Stimulated activated CD4-positive, alpha-beta T cell treated with anti-CD3 and anti-CD28 coated beads, TNF-alpha, amount 100 ng/mL, for 1 hour (primary cell): ENCODE data around the gene RIOK3.
A peak's percentile ranks its signal among the peaks of the same experiment; 100 is the strongest.
"Not testable (repeated sequence)": the region's sequence is repeated elsewhere in the genome, so short reads cannot be mapped to it uniquely, and the experiment has no call there.

Source experiments
- DNase-seq, 3 donors: peaks; one replicate each; pipeline ENCODE4 v3.0.0-alpha.2; 2020; ENCODE audit warnings: low read depth in 3 of 3, low spot score in 1 of 3

The RIOK3 gene

DNA sequence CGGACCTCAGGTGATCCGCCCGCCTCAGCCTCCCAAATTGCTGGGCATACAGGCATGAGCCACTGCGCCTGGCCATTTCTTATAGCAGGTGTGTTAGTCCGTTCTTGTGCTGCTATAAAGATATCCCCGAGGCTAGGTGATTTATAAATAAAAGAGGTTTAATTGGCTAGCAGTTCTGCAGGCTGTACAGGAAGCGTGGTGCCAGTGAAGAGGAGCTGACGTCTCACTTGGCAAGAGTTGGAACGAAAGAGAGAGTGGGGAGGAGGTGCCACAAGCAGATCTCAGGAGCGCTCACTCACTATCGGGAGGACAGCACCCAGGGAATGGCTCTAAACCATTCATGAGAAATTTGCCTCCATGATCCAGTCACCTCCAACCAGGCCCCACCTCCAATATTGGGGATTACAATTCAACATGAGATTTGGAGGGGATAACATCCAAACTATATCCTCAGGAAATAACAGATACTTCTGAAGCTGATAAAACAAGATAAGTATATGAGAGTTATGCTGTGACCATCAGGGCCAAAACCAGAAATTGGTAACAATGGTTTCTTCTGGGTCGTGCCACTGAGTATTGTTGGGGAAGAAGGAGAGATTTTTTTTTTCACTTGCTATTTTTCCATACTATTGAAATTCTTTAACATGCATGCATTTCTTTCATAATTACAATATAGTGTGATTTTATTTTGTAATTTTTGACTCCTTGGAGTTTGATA lies 42.8 kb downstream of the RIOK3 start:
- no peak for DNase-seq

DNA sequence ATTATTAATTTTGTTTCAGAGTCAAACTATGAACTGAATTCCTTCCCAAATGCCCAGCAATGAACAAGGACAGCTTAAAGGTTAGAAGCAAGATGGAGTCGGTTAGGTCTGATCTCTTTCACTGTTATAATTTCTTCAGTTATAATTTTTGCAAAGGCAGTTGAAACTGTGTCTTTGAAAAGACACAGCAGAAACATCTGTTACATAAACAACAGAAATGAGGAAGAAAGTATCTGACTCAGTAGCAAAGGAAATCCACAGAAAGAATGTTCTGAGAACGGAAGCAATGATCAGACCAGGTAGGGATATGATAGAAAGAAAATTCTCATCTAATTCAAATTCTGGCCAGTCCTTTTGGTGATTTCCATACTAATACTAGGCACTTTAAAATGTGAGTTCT lies 45.0 kb downstream of the RIOK3 start:
- DNase-seq, result no peak

DNA sequence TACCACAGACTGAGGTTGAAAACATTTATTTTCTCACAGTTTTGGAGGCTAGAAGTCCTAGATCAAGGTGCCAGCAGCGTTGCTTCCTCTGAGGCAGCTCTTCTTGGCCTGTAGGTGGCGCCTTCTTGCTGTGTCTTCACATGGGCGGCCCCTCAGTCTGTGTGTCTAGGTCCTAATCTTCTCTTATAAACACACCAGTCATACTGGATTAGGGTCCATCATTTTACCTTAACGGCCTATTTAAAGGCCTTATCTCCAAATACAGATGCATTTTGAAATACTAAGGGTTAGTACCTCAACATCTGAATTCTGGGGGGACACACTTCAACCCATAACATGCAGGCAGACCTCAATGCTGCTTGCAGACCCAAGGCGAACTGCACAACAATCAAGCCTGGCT lies 45.8 kb downstream of the RIOK3 start:
- peak in 2 of 3 donors; percentile 32 to 56 for DNase-seq

DNA sequence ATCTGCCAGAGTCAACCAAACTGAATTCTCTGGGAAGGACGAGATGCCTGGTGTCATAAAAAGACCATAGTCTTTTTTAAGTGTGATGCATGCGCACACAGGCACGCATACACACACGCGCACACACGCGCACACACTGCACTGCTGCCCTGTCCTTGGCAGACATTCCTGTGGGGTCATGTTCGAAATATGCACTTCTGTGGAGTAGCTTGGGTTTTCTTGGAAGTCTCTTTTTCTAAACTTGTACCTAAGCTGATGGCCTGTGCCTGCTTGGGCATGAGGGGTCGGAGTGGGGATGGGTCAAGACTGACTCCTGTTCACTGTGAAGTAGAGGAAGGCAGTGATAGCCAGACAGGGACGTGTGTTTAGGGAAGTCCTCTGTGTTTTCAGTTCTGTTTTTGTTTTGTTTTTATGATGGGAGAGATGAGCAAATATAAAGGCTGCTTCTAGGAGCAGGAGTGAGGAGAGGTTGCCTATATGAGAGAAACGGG lies 46.2 kb downstream of the RIOK3 start:
- DNase-seq, result no peak

DNA sequence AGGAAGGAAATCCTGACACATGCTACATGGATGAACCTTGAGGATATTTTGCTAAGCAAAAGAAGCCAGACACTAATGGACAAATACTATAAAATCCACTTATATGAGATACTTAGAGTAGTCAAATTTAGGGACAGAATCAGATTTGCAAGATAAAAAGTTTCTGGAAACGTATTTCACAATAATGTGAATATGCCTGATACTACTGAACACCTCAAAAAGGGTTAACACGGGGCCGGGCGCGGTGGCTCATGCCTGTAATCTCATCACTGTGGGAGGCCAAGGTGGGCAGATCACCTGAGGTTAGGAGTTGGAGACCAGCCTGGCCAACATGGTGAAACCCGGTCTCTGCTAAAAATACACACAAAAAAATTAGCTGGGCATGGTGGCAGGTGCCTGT lies 48.5 kb downstream of the RIOK3 start:
- no peak for DNase-seq

DNA sequence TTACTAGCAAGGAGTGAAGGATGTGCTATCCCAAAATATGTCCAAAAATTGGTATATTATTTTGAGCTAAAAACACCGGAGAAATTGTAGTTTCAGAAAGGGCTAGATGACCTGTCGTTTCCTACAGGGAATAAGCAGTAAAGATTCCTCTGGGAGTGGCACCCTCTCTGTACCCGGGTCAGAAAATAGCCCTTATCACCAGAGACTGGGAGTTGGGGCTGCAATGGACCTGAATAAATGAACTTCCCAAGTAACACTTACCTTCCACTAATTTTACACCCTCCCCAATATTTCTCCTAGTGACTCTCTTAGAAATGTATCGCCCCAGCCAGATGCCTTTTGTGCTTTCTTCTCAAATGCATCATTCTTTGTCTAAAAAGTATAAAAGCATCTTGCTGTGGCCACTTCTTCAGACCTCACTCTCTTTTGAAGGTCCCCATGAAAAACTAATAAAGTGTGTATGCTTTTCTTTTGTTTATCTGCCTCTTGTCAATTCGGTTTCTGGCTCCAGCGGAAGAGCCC lies 49.5 kb downstream of the RIOK3 start:
- no peak for DNase-seq

DNA sequence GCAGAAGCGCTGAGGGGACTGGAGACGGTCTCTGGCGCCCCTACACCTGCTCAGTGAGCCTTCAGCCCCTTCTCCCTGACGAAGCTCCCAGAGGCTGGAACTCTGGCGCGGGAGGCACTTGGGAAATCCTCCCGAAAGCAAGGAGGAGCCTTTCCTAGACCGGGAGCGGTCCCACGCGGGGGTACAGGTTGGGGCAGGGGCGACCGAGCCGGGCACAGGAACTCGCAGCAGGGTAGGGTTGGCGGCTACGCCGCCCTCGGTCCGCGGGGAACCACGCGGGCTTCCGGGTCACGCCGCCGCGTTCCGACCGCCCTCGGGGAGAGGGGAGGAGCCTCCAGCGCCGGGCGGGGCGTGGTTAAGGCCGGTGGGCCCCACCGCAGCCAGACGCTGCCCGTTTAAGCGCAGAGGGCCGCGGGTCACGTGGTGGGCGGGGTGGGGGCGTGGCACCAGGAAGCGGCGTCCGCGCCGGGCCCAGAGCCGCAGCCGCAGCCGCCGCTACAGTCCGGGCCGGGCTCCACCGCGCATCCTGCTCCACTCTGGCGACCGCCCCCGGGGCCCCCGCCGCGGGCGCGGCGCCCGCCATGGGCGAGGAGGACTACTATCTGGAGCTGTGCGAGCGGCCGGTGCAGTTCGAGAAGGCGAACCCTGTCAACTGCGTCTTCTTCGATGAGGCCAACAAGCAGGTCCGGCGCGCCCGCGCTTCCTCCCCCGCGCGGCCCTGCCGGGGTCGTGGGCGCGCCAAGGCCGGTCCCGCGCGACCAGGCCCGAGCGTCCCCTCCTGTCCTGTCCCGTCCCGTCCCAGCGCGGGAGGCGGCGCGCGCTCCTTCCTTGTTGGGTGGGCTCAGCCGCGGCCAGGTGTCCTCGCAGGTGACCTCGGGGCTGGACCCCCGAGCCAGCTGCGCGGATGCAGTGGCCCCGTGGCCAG lies 50.2 kb downstream of the RIOK3 start, which contains the start of gene RMC1:
Gene RMC1, plus strand, starts transcription at position 474 of the 925 bp plus-strand sequence. Its CDS starts 108 bp downstream, at position 582.
- peak; percentile 93 to 99 (median 97) for DNase-seq

DNA sequence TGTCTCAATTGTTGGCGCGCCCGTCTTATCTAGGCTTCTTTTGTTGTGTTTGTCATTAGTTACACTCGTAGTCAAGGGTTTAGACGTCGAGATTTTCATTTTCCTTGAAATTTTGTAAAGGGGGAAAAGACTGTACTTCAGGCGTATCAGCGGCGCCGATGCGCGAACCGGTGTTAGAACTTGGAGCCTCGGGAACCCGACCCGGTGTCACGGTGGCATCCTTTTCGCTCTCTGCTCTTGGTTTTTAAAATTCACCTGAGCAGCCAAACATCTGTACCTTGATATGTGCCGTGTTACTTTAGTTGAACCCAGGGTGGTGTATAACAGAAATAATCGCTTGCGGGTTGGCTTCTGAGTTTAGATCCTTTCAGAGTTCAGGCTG lies 50.9 kb downstream of the RIOK3 start:
- no peak for DNase-seq

DNA sequence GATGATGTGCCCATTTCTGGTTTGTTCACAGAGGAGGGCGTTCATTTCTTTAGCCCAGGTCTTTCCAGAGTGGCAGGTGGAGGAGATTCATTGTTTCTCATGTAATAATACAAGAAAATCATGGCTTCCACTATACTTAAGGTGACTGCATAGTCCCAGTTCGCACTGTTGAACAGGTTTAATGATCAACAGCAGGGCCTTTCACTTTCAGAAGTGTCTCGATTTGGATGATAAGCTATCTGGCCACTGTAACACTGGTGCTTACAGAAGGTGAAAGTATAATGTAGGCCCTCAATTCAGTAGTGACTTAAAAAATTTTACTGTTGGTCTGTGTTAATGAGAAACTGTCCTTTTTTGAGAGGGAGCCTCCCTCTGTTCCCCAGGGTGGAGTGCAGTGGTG lies 51.6 kb downstream of the RIOK3 start:
- no peak for DNase-seq

DNA sequence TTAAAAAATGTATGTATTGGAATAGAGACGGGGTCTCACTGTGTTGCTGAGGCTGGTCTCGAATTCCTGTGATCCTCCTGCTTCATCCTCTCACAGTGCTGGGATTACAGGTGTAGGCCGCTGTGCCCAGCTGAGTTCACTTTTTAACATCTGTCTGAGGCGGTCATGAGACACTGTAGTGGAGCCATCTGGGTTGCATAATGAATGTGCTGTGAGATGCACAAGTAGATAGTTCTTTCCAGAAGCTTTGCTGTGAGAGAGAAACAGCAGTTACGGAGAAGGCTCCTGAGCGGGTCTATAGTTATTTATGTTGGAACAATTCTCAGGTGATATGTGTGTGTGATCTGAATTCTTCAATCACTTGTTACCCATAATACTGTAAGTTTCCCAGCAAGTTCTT lies 53.3 kb downstream of the RIOK3 start:
- no peak for DNase-seq

DNA sequence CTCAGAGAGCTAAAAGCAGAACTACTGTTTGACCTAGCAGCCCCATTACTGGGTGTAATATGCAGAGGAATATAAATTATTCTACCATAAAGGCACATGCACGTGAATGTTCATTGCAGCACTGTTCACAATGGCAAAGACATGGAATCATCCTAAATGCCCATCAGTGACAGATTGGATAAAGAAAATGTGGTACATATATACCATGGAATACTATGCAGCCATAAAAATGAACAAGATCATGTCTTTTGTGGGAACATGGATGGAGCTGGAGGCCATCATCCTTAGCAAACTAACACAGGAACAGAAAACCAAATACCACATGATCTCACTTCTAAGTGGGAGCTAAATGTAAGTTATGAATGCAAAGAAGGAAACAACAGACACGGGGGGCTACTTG lies 57.8 kb downstream of the RIOK3 start:
- not testable (repeated sequence) for DNase-seq

DNA sequence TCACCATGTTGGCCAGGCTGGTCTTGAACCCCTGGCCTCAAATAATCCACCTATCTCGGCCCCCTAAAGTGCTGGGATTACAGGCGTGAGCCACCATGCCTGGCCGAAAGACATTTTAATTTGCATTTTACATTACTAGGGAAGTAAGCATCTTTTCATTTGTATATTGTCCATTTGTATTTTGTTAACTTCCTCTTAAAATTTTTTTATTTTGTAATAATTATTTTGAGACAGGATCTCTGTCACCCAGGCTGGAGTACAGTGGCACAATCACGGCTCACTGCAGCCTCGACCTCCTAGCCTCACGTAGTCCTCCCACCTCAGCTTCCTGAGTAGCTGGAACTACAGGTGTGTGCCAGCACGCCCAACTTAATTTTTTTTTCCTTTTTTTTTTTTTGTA lies 59.1 kb downstream of the RIOK3 start:
- not testable (repeated sequence) for DNase-seq

DNA sequence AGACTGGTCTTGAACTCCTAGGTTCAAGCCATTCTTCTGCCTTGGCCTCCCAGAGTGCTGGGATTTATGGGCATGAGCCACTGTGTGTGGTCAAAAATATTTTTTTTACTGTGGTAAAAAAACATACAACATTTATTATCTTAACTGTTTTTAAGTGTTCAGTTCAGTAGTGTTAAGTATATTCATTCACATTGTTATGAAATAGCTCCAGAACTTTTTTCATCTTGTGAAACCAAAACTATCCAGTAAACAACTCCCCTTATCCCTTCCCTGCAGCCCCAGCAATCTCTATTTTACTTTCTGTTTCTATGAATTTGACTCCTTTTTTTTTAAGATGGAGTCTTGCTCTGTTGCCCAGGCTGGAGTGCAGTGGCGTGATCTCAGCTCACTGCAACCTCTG lies 59.6 kb downstream of the RIOK3 start:
- DNase-seq, result no peak

DNA sequence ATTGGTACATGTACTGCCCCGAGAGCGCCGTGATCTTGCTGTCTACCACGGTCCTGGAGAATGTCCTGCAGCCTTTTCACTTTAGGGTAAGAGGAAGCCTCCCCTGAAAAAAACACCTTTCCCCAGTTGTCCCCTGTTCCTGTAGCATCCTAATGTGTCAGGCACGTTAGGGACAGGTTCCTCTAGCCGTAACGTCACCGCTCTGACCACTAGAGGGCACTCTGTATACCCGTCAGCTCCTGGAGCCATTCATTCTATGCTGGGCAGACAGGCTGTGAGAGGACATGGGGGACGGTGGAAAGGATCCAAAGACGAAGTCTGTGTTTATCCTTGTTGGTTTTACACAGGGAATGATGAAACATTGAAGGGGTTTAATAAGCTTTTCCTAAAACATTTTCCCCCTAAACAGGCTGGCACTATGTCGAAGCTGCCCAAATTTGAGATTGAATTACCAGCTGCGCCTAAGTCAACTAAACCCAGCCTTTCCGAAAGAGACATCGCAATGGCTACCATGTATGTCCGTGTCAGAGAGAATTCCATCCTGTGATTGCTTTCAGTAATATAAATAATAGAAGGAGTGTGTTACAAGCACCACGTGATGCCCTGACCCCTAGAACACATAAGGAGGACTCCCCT lies 62.9 kb downstream of the RIOK3 start:
- peak; percentile 40 to 53 (median 49) for DNase-seq

DNA sequence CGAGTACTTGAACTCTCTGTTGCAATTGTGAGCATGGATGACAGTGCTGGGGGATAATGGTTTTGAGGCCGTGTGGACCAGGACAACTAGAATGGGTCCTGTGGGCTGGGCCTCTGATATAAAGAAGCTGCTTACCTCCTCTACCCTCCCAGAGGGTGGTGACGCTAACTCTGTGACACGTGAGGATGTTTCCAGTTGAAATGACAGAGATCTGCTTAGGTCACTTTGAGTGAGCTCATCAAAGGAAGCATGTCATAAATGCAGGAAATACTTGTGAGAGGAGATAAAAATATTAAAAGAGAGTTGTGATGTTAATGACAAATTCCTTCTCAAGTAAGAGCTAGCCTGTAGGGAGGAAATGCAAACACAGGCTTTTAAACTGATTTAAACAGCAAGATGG lies 66.6 kb downstream of the RIOK3 start:
- DNase-seq, result no peak

DNA sequence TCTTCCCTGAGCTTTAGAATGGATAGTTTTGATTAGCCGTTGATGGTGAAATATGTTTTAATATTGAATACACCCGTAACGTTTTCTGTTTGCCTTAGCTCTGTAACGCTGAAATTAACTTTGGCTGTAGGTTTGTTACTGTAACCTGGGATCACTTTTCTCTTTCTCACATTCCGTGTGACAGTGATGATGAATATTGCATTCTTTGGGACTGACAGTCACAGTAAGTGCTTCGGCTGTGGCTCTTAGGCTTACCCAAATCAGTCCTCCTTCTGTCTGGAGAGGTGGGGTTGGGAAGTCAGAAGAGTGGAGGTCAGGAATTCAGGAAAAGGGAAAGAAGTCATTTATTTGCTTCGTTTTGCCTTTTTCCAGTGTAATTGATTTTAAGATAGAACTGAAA lies 68.2 kb downstream of the RIOK3 start:
- no peak for DNase-seq

DNA sequence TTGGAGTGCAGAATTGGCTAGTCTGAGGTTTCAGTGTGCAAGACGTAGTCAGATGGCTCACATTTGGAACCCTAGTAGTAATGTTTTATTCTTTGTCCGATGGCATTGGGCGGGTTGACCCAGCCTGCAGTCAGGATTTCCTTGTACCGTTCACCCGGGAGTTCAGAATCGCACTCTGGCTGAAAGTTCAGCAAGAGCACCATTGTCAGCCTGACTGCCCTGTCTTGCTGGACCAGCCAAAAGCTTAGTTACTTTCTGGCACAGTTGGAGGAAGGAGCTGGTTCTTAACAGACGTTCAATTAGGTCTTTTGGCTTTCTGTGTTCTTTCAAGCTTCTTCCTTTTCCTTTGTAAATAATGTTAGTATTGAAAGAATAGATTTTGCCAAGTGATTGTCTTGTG lies 68.8 kb downstream of the RIOK3 start:
- no peak for DNase-seq

DNA sequence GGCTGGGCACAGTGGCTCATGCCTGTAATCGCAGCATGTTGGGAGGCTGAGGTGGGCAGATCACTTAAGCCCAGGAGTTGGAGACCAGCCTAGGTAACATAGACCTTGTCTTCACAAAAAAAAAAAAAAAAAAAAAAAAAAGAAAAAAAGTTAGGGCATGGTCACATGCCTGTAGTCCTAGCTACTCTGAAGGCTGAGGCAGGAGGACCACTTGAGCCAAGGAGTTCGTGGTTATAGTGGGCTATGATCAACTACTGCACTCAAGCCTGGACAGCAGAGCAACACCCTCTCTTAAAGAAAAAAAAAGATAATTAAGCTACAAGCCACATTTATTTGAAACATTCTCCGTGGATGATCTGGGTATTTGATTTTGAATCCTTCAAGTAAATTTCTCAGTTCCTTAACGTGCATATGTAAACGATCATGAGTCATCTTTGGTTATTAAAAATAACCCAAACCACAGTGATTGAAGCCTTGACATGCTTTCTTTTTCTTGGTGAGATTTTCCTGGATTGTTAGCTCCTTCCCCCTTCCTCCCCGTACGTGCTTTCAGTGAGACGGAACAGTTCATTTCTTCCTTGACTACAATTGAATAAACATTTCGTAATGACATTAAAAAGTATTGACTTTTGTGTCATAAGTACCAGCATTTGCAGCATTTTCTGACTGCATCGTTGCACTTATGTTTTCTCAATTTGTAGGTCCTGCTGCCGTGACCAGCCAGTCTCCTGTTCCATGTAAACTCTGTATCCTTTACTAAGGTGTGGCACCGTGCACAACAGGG lies 70.5 kb downstream of the RIOK3 start:
- no peak for DNase-seq

DNA sequence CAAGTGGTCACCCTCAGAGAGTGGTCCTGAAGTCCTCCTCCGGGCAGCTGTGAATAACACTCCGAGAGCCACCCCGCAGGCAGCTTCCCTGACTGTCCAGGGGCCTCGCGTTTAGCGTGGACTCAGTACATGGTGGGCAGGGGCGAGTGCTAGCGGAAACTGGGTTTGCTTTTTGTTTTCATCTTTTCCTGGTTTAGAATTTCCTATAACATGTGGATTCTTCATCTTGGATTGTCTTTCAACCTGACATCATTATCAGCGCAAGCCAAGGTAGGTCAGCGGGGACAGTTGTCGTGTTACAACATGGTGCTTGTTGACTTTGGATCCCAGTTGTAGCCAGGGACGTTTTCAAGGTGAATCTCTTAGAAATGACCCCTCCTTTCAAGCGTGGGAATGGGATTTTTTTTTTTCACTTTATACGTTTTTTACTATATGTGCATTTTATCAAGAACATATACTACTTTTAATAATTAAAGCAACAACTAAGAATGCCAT lies 71.2 kb downstream of the RIOK3 start:
- DNase-seq, result no peak

DNA sequence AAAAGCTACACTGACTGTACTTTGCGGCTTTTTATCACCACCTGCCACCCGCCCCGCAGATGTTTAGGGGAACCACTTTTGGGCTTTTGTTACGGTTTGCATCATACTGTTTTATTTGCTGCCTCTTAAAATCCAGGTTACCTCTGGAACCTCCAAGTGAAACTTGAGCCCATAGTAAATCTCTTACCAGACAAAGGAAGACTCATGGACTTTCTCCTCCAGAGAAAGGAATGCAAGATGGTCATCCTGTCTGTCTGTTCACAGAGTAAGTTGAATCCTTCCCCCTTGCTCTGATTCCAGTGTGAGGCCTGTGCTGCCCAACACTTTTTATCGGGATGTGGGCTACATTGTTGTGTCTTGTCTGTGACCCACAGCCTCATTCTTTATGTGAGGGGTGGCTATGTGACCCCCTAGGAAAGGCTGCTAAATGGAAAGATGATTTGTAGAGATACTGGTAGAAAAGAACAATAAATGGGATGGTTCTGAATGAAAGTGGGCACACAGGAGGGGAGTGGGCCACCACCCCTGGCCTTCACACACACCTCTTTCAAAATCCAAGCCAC lies 73.5 kb downstream of the RIOK3 start:
- no peak for DNase-seq
